ENCODE measurements around the gene NDUFA7. TPM values are rescaled to one million over a fixed set of nuclear protein-coding genes. Genes with fewer than 3 reads are reported as not detected.
"Not testable (repeated sequence)": the region's sequence is repeated elsewhere in the genome, so short reads cannot be mapped to it uniquely, and the experiment has no call there.

Gene NDUFA7
- total RNA-seq, 1 experiment from 2014 or later = 57.1 TPM

GRCh38 chr19:8329996-8330395 is 8.8 kb upstream of the NDUFA7 start:
- in situ Hi-C loops (cut with HindIII; ENCODE audit: low pct_unique_long_range_greater_than_20kb, low sequenced_read_pairs) = no loop called here
- DNase-seq (ENCODE audit: low read depth, low spot score) = no peak

- in situ Hi-C loops (cut with HindIII; ENCODE audit: low pct_unique_long_range_greater_than_20kb, low sequenced_read_pairs) = no loop called here
- DNase-seq (ENCODE audit: low read depth, low spot score) = no peak
These were observed 4.3 kb upstream of the NDUFA7 start for GRCh38 chr19:8325454-8325853.

GRCh38 chr19:8324186-8325050 is 3.2 kb upstream of the NDUFA7 start:
- DNase-seq (ENCODE audit: low read depth, low spot score) = no peak
- in situ Hi-C loops (cut with HindIII; ENCODE audit: low pct_unique_long_range_greater_than_20kb, low sequenced_read_pairs) = no loop called here

GRCh38 chr19:8323781-8324185 is 2.6 kb upstream of the NDUFA7 start:
- no peak for DNase-seq (ENCODE audit: low read depth, low spot score)
- in situ Hi-C loops (cut with HindIII; ENCODE audit: low pct_unique_long_range_greater_than_20kb, low sequenced_read_pairs) = no loop called here

GRCh38 chr19:8322638-8322997 is 1.4 kb upstream of the NDUFA7 start:
- DNase-seq (ENCODE audit: low read depth, low spot score) = no peak
- in situ Hi-C loops (cut with HindIII; ENCODE audit: low pct_unique_long_range_greater_than_20kb, low sequenced_read_pairs) = no loop called here

- DNase-seq (ENCODE audit: low read depth, low spot score) = no peak
- in situ Hi-C loops (cut with HindIII; ENCODE audit: low pct_unique_long_range_greater_than_20kb, low sequenced_read_pairs) = no loop called here
These were observed 937 bp upstream of the NDUFA7 start for GRCh38 chr19:8321986-8322637.

- in situ Hi-C loops (cut with HindIII; ENCODE audit: low pct_unique_long_range_greater_than_20kb, low sequenced_read_pairs) = no loop called here
- DNase-seq (ENCODE audit: low read depth, low spot score) = no peak
These were observed 560 bp downstream of the NDUFA7 start for GRCh38 chr19:8320564-8321066.

GRCh38 chr19:8319807-8320520 is 1.2 kb downstream of the NDUFA7 start:
- no peak for DNase-seq (ENCODE audit: low read depth, low spot score)
- in situ Hi-C loops (cut with HindIII; ENCODE audit: low pct_unique_long_range_greater_than_20kb, low sequenced_read_pairs) = no loop called here

- in situ Hi-C loops (cut with HindIII; ENCODE audit: low pct_unique_long_range_greater_than_20kb, low sequenced_read_pairs); DNase-seq (ENCODE audit: low read depth, low spot score): not testable (repeated sequence)
These were observed 2.3 kb downstream of the NDUFA7 start for GRCh38 chr19:8318835-8319234.

GRCh38 chr19:8316351-8317125 is 4.6 kb downstream of the NDUFA7 start:
- no peak for DNase-seq (ENCODE audit: low read depth, low spot score)
- in situ Hi-C loops (cut with HindIII; ENCODE audit: low pct_unique_long_range_greater_than_20kb, low sequenced_read_pairs) = no loop called here

GRCh38 chr19:8314981-8315640 is 6.1 kb downstream of the NDUFA7 start:
- DNase-seq (ENCODE audit: low read depth, low spot score); in situ Hi-C loops (cut with HindIII; ENCODE audit: low pct_unique_long_range_greater_than_20kb, low sequenced_read_pairs): not testable (repeated sequence)

GRCh38 chr19:8311461-8312260 is 9.5 kb downstream of the NDUFA7 start:
- in situ Hi-C loops (cut with HindIII; ENCODE audit: low pct_unique_long_range_greater_than_20kb, low sequenced_read_pairs) = no loop called here
- DNase-seq (ENCODE audit: low read depth, low spot score) = peak; percentile 46

GRCh38 chr19:8310342-8311055 is 10.7 kb downstream of the NDUFA7 start:
- no peak for DNase-seq (ENCODE audit: low read depth, low spot score)
- in situ Hi-C loops (cut with HindIII; ENCODE audit: low pct_unique_long_range_greater_than_20kb, low sequenced_read_pairs) = no loop called here

GRCh38 chr19:8308891-8309291 is 12.3 kb downstream of the NDUFA7 start:
- no peak for DNase-seq (ENCODE audit: low read depth, low spot score)
- in situ Hi-C loops (cut with HindIII; ENCODE audit: low pct_unique_long_range_greater_than_20kb, low sequenced_read_pairs) = no loop called here

- DNase-seq (ENCODE audit: low read depth, low spot score) = peak; percentile 89
- in situ Hi-C loops (cut with HindIII; ENCODE audit: low pct_unique_long_range_greater_than_20kb, low sequenced_read_pairs) = no loop called here
These were observed 13.0 kb downstream of the NDUFA7 start, which contains the start of gene CD320 for GRCh38 chr19:8307965-8308866. TSS of gene CD320 (minus strand) at chr19:8308358. CDS start at chr19:8308290, 68 bp downstream.

Data from SK-MEL-5 (cell line).